ENCODE results near the gene SHROOM2. TPM values are rescaled to one million over a fixed set of nuclear protein-coding genes. Genes with fewer than 3 reads are reported as not detected.

The SHROOM2 gene
- total RNA-seq, 1 experiment from 2014 or later, result 13.9 TPM

DNA sequence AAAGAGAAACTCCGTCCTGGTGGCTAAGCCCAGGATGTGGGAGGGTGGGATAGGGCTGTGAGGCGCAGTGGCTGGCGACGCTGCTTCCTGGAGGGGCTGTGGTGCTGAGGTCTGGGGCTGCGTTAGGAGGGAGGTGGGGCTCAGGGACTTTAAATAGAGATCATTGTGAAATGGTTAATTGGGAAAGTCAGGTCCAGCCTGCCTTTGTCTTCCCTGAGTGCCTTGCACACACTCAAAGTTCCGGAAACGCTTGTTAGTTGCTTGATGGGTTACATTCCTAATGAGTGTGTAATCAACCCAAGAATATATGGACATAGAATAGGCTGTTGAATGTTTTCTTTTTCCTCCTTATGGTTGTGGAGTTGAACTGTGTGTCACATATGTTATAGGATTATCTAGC is 125.3 kb downstream of the SHROOM2 start:
- H3K79me1 ChIP-seq (ENCODE audit: insufficient read depth, low read depth, low read length, poor library complexity, severe bottlenecking), result no peaks in the 10 kb centered on the region
- H3K56ac ChIP-seq (ENCODE audit: insufficient read length, low read depth, low read length), result no peak overlapping the region
- no peak overlapping the region for H2BK120ac ChIP-seq (ENCODE audit: low read depth, low read length, poor library complexity, severe bottlenecking)
- H3T11ph ChIP-seq (ENCODE audit: low read length), result no peak overlapping the region
- H2AFZ ChIP-seq (ENCODE audit: low read length), result no peak overlapping the region
- H4K8ac ChIP-seq (replicated peaks; ENCODE audit: insufficient read length, low read depth, low read length), result no peak overlapping the region
- H2BK20ac ChIP-seq (ENCODE audit: low read depth, low read length, poor library complexity, severe bottlenecking), result no peak overlapping the region
- DNase-seq, result no peak
- Mint-ChIP-seq H3K4me3 (no peak overlapping the region), H3K9me3 (peaks cover 10 to 40% of the 10 kb centered on the region in 2 experiments), H3K27ac (0 out of 7 replicates have a peak overlapping the region, but pooled peaks of 1 of the 3 experiments have one; percentile 36), H3K36me3 (ENCODE audit: insufficient read depth in 1 of 3, low read depth in 3 of 3) (peaks cover 11 to 13% (median 12%) of the 10 kb centered on the region in 3 experiments; a peak in 6 of 7 replicates), H3K27me3 (ENCODE audit: low read depth) (no peaks in the 10 kb centered on the region), H3K4me1 (peaks cover 13 to 36% of the 10 kb centered on the region in 2 experiments)
- H3K4me1 ChIP-seq (ENCODE audit: insufficient read depth, low read length), result peaks cover 16% of the 10 kb centered on the region
- no peak overlapping the region for H4K91ac ChIP-seq (ENCODE audit: insufficient read length, low read depth, low read length)
- no peak overlapping the region for H2BK15ac ChIP-seq (ENCODE audit: low read depth, low read length)
- no peak overlapping the region for H2AK5ac ChIP-seq (ENCODE audit: insufficient read length, low read length)
- no peak overlapping the region for H4K5ac ChIP-seq (ENCODE audit: insufficient read length, low read depth, low read length)
- H3K9me3 ChIP-seq (ENCODE audit: control insufficient read depth, low read depth, low read length), result no peaks in the 10 kb centered on the region
- H3K4ac ChIP-seq (ENCODE audit: low read depth, low read length), result no peak overlapping the region
- H3K9ac ChIP-seq (ENCODE audit: extremely low read depth, insufficient read length, low read length), result no peak overlapping the region
- H3K23me2 ChIP-seq (ENCODE audit: insufficient read length, low read depth, low read length, poor library complexity, severe bottlenecking), result no peaks in the 10 kb centered on the region
- H2BK5ac ChIP-seq (ENCODE audit: insufficient read length, low read length), result no peak overlapping the region
- H3K23ac ChIP-seq (ENCODE audit: insufficient read length, low read depth, low read length), result no peak overlapping the region
- WGBS (ENCODE audit: extremely low coverage, insufficient read length, low lambda C conversion rate), result no CpG with 5 or more reads among the region's 7 CpGs
- H3K4me2 ChIP-seq (ENCODE audit: insufficient read depth, insufficient read length, low read length), result no peak overlapping the region
- no peaks in the 10 kb centered on the region for H4K20me1 ChIP-seq (ENCODE audit: control insufficient read depth, insufficient read depth, insufficient read length)
- peaks cover 2% of the 10 kb centered on the region; the same call in 1 of the 2 replicates for H3K79me2 ChIP-seq (ENCODE audit: insufficient read depth, low read length)
- no peak overlapping the region for H3K14ac ChIP-seq (ENCODE audit: insufficient read depth, low read length)
- H3K18ac ChIP-seq (ENCODE audit: insufficient read length, low read depth, low read length), result no peak overlapping the region
- H2BK12ac ChIP-seq (ENCODE audit: insufficient read length, low read depth, low read length), result no peak overlapping the region
- no peak overlapping the region for H3K27ac ChIP-seq (ENCODE audit: insufficient read length, low read depth, low read length)
- TF ChIP-seq, protein P1, sequence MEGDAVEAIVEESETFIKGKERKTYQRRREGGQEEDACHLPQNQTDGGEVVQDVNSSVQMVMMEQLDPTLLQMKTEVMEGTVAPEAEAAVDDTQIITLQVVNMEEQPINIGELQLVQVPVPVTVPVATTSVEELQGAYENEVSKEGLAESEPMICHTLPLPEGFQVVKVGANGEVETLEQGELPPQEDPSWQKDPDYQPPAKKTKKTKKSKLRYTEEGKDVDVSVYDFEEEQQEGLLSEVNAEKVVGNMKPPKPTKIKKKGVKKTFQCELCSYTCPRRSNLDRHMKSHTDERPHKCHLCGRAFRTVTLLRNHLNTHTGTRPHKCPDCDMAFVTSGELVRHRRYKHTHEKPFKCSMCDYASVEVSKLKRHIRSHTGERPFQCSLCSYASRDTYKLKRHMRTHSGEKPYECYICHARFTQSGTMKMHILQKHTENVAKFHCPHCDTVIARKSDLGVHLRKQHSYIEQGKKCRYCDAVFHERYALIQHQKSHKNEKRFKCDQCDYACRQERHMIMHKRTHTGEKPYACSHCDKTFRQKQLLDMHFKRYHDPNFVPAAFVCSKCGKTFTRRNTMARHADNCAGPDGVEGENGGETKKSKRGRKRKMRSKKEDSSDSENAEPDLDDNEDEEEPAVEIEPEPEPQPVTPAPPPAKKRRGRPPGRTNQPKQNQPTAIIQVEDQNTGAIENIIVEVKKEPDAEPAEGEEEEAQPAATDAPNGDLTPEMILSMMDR (conservative IDR thresholded peaks at IDR 0.05), result no peak
- H3K27me3 ChIP-seq (ENCODE audit: insufficient read depth, low read length), result no peaks in the 10 kb centered on the region
